HUES64 (cell line): Measurements from ENCODE around the gene NKAIN2.
A peak's percentile ranks its signal among the peaks of the same experiment; 100 is the strongest.

Experiments used
- H3K27ac ChIP-seq: 2 replicates; pipeline ENCODE4 v1.7.0; 2013; ENCODE audit warnings: low read depth, low read length, inconsistent platforms
- H3K27me3 ChIP-seq: 2 replicates; pipeline ENCODE4 v1.6.1; 2013; ENCODE audit warnings: mild to moderate bottlenecking, low read length; ENCODE audit not compliant: insufficient read depth
- H3K36me3 ChIP-seq: 2 replicates; pipeline ENCODE4 v1.6.1; 2013; ENCODE audit warnings: mild to moderate bottlenecking, low read length; ENCODE audit not compliant: insufficient read depth
- H3K4me1 ChIP-seq: 2 replicates; pipeline ENCODE4 v1.6.1; 2013; ENCODE audit warnings: mild to moderate bottlenecking, low read length, moderate library complexity; ENCODE audit not compliant: insufficient read depth
- H3K4me3 ChIP-seq: 2 replicates; pipeline ENCODE4 v1.5.1; 2013; ENCODE audit warnings: mild to moderate bottlenecking, low read length, moderate library complexity
- H3K9ac ChIP-seq: 2 replicates; pipeline ENCODE4 v1.6.1; 2013; ENCODE audit warnings: mild to moderate bottlenecking, low read depth, low read length
- H3K9me3 ChIP-seq: 2 replicates; pipeline ENCODE4 v1.6.1; 2013; ENCODE audit warnings: low read depth, low read length; ENCODE audit not compliant: insufficient read depth
- WGBS: fragments of 150-250, 120-280 bp; methylation state at CpG from one replicate; pipeline ENCODE4 v1.1.7; 2013; ENCODE audit warnings: missing lambda C conversion rate; 5-methylcytosine and 5-hydroxymethylcytosine counted together

Gene NKAIN2

GRCh38 chr6:124604719-124605118 lies 801.1 kb downstream of the NKAIN2 start:
- WGBS = 96% methylated on average over 2 of the region's 3 CpGs
- no peak overlapping the region for H3K27ac ChIP-seq
- H3K4me1 ChIP-seq = no peaks in the 10 kb centered on the region
- H3K9ac ChIP-seq = no peak overlapping the region
- H3K9me3 ChIP-seq = no peaks in the 10 kb centered on the region
- H3K36me3 ChIP-seq = no peaks in the 10 kb centered on the region
- no peak overlapping the region for H3K4me3 ChIP-seq
- H3K27me3 ChIP-seq = no peaks in the 10 kb centered on the region

GRCh38 chr6:124607119-124607627 lies 803.5 kb downstream of the NKAIN2 start:
- Histone ChIP-seq H3K4me1 (no peaks in the 10 kb centered on the region), H3K27ac (no peak overlapping the region), H3K9ac (no peak overlapping the region), H3K4me3 (no peak overlapping the region), H3K36me3 (no peaks in the 10 kb centered on the region), H3K27me3 (no peaks in the 10 kb centered on the region), H3K9me3 (no peaks in the 10 kb centered on the region)

GRCh38 chr6:124613031-124613430 lies 809.4 kb downstream of the NKAIN2 start:
- H3K9me3 ChIP-seq = no peaks in the 10 kb centered on the region
- H3K9ac ChIP-seq = no peak overlapping the region
- no peak overlapping the region for H3K4me3 ChIP-seq
- H3K27ac ChIP-seq = no peak overlapping the region
- 77% methylated on average over 2 of the region's 2 CpGs for WGBS
- H3K36me3 ChIP-seq = no peaks in the 10 kb centered on the region
- no peaks in the 10 kb centered on the region for H3K27me3 ChIP-seq
- H3K4me1 ChIP-seq = peaks cover 4% of the 10 kb centered on the region; the same call in 1 of the 2 replicates

- Histone ChIP-seq H3K4me1 (peaks cover 6% of the 10 kb centered on the region; the same call in 1 of the 2 replicates), H3K9me3 (no peaks in the 10 kb centered on the region), H3K27me3 (no peaks in the 10 kb centered on the region), H3K27ac (no peak overlapping the region), H3K4me3 (no peak overlapping the region), H3K36me3 (no peaks in the 10 kb centered on the region), H3K9ac (no peak overlapping the region)
- WGBS = 91% methylated on average over 5 of the region's 5 CpGs
Measured at GRCh38 chr6:124622351-124622750, 818.7 kb downstream of the NKAIN2 start.

- Histone ChIP-seq H3K4me1 (no peaks in the 10 kb centered on the region), H3K27me3 (no peaks in the 10 kb centered on the region), H3K27ac (no peak overlapping the region), H3K9me3 (no peaks in the 10 kb centered on the region; the same call in 1 of the 2 replicates), H3K9ac (no peak overlapping the region), H3K36me3 (no peaks in the 10 kb centered on the region), H3K4me3 (no peak overlapping the region)
- WGBS = 94% methylated on average over 3 of the region's 3 CpGs
Measured at GRCh38 chr6:124633655-124634054, 830.0 kb downstream of the NKAIN2 start.

- Histone ChIP-seq H3K4me1 (no peaks in the 10 kb centered on the region), H3K36me3 (no peaks in the 10 kb centered on the region), H3K9me3 (no peaks in the 10 kb centered on the region; the same call in 1 of the 2 replicates), H3K4me3 (no peak overlapping the region), H3K27ac (no peak overlapping the region), H3K9ac (no peak overlapping the region), H3K27me3 (no peaks in the 10 kb centered on the region)
- WGBS = 90% methylated on average over 3 of the region's 4 CpGs
Measured at GRCh38 chr6:124640432-124640831, 836.8 kb downstream of the NKAIN2 start.

- peaks cover 8% of the 10 kb centered on the region for H3K4me1 ChIP-seq
- no peak overlapping the region for H3K27ac ChIP-seq
- no peaks in the 10 kb centered on the region for H3K36me3 ChIP-seq
- no peaks in the 10 kb centered on the region for H3K9me3 ChIP-seq
- WGBS = 100% methylated on average over 1 of the region's 1 CpG
- no peaks in the 10 kb centered on the region for H3K27me3 ChIP-seq
- no peak overlapping the region for H3K4me3 ChIP-seq
- H3K9ac ChIP-seq = no peak overlapping the region
Measured at GRCh38 chr6:124655866-124656265, 852.2 kb downstream of the NKAIN2 start.

- no peaks in the 10 kb centered on the region for H3K27me3 ChIP-seq
- no peak overlapping the region for H3K27ac ChIP-seq
- no peak overlapping the region for H3K4me3 ChIP-seq
- H3K9me3 ChIP-seq = no peaks in the 10 kb centered on the region
- 96% methylated on average over 8 of the region's 8 CpGs for WGBS
- H3K36me3 ChIP-seq = no peaks in the 10 kb centered on the region
- no peak overlapping the region for H3K9ac ChIP-seq
- peaks cover 20% of the 10 kb centered on the region for H3K4me1 ChIP-seq
Measured at GRCh38 chr6:124658053-124658452, 854.4 kb downstream of the NKAIN2 start.

GRCh38 chr6:124659427-124659826 lies 855.8 kb downstream of the NKAIN2 start:
- H3K4me3 ChIP-seq = no peak overlapping the region
- no peaks in the 10 kb centered on the region for H3K9me3 ChIP-seq
- H3K27me3 ChIP-seq = no peaks in the 10 kb centered on the region
- H3K36me3 ChIP-seq = no peaks in the 10 kb centered on the region
- WGBS = 93% methylated on average over 1 of the region's 1 CpG
- H3K9ac ChIP-seq = no peak overlapping the region
- no peak overlapping the region for H3K27ac ChIP-seq
- peaks cover 20% of the 10 kb centered on the region for H3K4me1 ChIP-seq

- no CpG with 5 or more reads among the region's 2 CpGs for WGBS
- no peaks in the 10 kb centered on the region for H3K36me3 ChIP-seq
- H3K4me1 ChIP-seq = peaks cover 20% of the 10 kb centered on the region
- H3K27ac ChIP-seq = peak overlapping the region; percentile 90; the same call in 1 of the 2 replicates
- no peak overlapping the region for H3K9ac ChIP-seq
- H3K4me3 ChIP-seq = no peak overlapping the region
- H3K9me3 ChIP-seq = no peaks in the 10 kb centered on the region
- H3K27me3 ChIP-seq = no peaks in the 10 kb centered on the region
Measured at GRCh38 chr6:124660185-124660584, 856.5 kb downstream of the NKAIN2 start.

- WGBS = 47% methylated on average over 5 of the region's 5 CpGs
- H3K27ac ChIP-seq = peak overlapping the region; percentile 90
- H3K4me3 ChIP-seq = no peak overlapping the region
- H3K9ac ChIP-seq = peak overlapping the region; percentile 27; the same call in 1 of the 2 replicates
- no peaks in the 10 kb centered on the region for H3K36me3 ChIP-seq
- H3K9me3 ChIP-seq = no peaks in the 10 kb centered on the region
- H3K4me1 ChIP-seq = peaks cover 20% of the 10 kb centered on the region
- H3K27me3 ChIP-seq = no peaks in the 10 kb centered on the region
Measured at GRCh38 chr6:124661097-124661661, 857.5 kb downstream of the NKAIN2 start.

GRCh38 chr6:124668028-124668427 lies 864.4 kb downstream of the NKAIN2 start:
- no peaks in the 10 kb centered on the region for H3K36me3 ChIP-seq
- no peaks in the 10 kb centered on the region for H3K4me1 ChIP-seq
- no peaks in the 10 kb centered on the region for H3K9me3 ChIP-seq
- no peak overlapping the region for H3K4me3 ChIP-seq
- no peaks in the 10 kb centered on the region for H3K27me3 ChIP-seq
- 94% methylated on average over 4 of the region's 5 CpGs for WGBS
- H3K27ac ChIP-seq = no peak overlapping the region
- H3K9ac ChIP-seq = no peak overlapping the region
